GM23338 (cell line): ENCODE measurements around the gene ALCAM. TPM values are rescaled to one million over a fixed set of nuclear protein-coding genes. Genes with fewer than 3 reads are reported as not detected.

ENCODE experiments used
- ATAC-seq: fragments of 200-7000 bp; cut with Tn5 transposase; 3 replicates; pipeline ENCODE4 v1.9.1; 2020
- DNase-seq: peaks from one replicate; pipeline ENCODE4 v3.0.0-alpha.2; 2015; ENCODE audit warnings: low spot score
- H2AFZ ChIP-seq: fragments of 200-600 bp; sonication (generic); 2 replicates; pipeline ENCODE4 v1.8.0; 2016; ENCODE audit warnings: antibody characterized with exemption, mild to moderate bottlenecking, moderate library complexity
- H3F3A ChIP-seq: fragments of 200-600 bp; sonication (generic); replicated peaks from 2 replicates; pipeline ENCODE4 v1.8.0; 2017; ENCODE audit warnings: antibody characterized with exemption, mixed run types, low read depth
- H3K27ac ChIP-seq: fragments of 200-600 bp; sonication (generic); 2 replicates; pipeline ENCODE4 v1.6.1; 2016; ENCODE audit warnings: low read depth
- H3K27me3 ChIP-seq: fragments of 200-600 bp; sonication (generic); 2 replicates; pipeline ENCODE4 v1.8.0; 2016; ENCODE audit warnings: mild to moderate bottlenecking, mixed run types, moderate library complexity; ENCODE audit not compliant: insufficient read depth
- H3K36me3 ChIP-seq: fragments of 200-600 bp; sonication (generic); 2 replicates; pipeline ENCODE4 v1.8.0; 2016; ENCODE audit warnings: mild to moderate bottlenecking; ENCODE audit not compliant: insufficient read depth
- H3K4me1 ChIP-seq: fragments of 200-600 bp; sonication (generic); 2 replicates; pipeline ENCODE4 v1.8.0; 2016; ENCODE audit warnings: mild to moderate bottlenecking, moderate library complexity; ENCODE audit not compliant: insufficient read depth
- H3K4me2 ChIP-seq: fragments of 200-600 bp; sonication (generic); 2 replicates; pipeline ENCODE4 v1.7.1; 2017; ENCODE audit warnings: mixed run types
- H3K4me3 ChIP-seq: fragments of 200-600 bp; sonication (generic); 2 replicates; pipeline ENCODE4 v1.6.1; 2016; ENCODE audit warnings: mixed run types
- H3K79me2 ChIP-seq: fragments of 200-600 bp; sonication (generic); replicated peaks from 2 replicates; pipeline ENCODE4 v1.8.0; 2017; ENCODE audit warnings: mild to moderate bottlenecking; ENCODE audit not compliant: insufficient read depth
- H3K9me2 ChIP-seq: fragments of 200-600 bp; sonication (generic); 2 replicates; pipeline ENCODE4 v1.8.0; 2017; ENCODE audit not compliant: insufficient read depth
- H4K20me1 ChIP-seq: fragments of 200-600 bp; sonication (generic); replicated peaks from 2 replicates; pipeline ENCODE4 v1.8.0; 2017; ENCODE audit warnings: mild to moderate bottlenecking; ENCODE audit not compliant: insufficient read depth
- H3K27ac Mint-ChIP-seq: 2 replicates; pipeline ENCODE4 v1.8.0; 2020; ENCODE audit warnings: inconsistent platforms, mild to moderate bottlenecking, moderate library complexity, mixed read lengths
- H3K27me3 Mint-ChIP-seq: 3 replicates; pipeline ENCODE4 v1.8.0; 2022; ENCODE audit warnings: low read depth, mild to moderate bottlenecking, moderate library complexity, mixed read lengths, inconsistent platforms; ENCODE audit not compliant: insufficient read depth, poor library complexity
- H3K36me3 Mint-ChIP-seq: 3 replicates; pipeline ENCODE4 v1.8.0; 2021; ENCODE audit warnings: low read depth, mild to moderate bottlenecking, inconsistent platforms, moderate library complexity, mixed read lengths
- H3K4me1 Mint-ChIP-seq: 3 replicates; pipeline ENCODE4 v1.8.0; 2020; ENCODE audit warnings: mild to moderate bottlenecking, inconsistent platforms, mixed read lengths
- H3K4me3 Mint-ChIP-seq: 3 replicates; pipeline ENCODE4 v1.8.0; 2021; ENCODE audit warnings: moderate library complexity, mild to moderate bottlenecking, inconsistent platforms, mixed read lengths
- H3K9me3 Mint-ChIP-seq: 3 replicates; pipeline ENCODE4 v1.8.0; 2020; ENCODE audit warnings: moderate library complexity, mild to moderate bottlenecking, inconsistent platforms, mixed read lengths
- CTCF ChIP-seq, 2 experiments: fragments of 200-600 bp in 1 of 2; sonication (generic) in 1 of 2; conservative IDR thresholded peaks; 2 replicates each; pipeline versions ENCODE4 v1.5.1 to v1.6.1; 2016 to 2017; ENCODE audit warnings: antibody characterized with exemption in 2 of 2, low read depth in 2 of 2, mild to moderate bottlenecking in 2 of 2, moderate library complexity in 1 of 2
- EZH2 ChIP-seq: fragments of 200-600 bp; sonication (generic); IDR thresholded peaks from one replicate; pipeline ENCODE4 v1.8.0; 2017; ENCODE audit warnings: antibody characterized with exemption, mild to moderate bottlenecking, low read depth; ENCODE audit not compliant: unreplicated experiment
- EZH2phosphoT487 ChIP-seq: fragments of 200-600 bp; sonication (generic); IDR thresholded peaks from one replicate; pipeline ENCODE4 v1.8.1; 2018; ENCODE audit warnings: antibody characterized with exemption; ENCODE audit not compliant: unreplicated experiment
- JUNB ChIP-seq: IDR thresholded peaks from one replicate; pipeline ENCODE4 v1.6.1; 2016; ENCODE audit warnings: antibody characterized with exemption; ENCODE audit not compliant: unreplicated experiment
- POLR2AphosphoS5 ChIP-seq: IDR thresholded peaks from 2 replicates; pipeline ENCODE4 v1.6.1; 2016; ENCODE audit warnings: antibody characterized with exemption, low read depth
- REST ChIP-seq: IDR thresholded peaks from one replicate; pipeline ENCODE4 v1.6.1; 2018; ENCODE audit warnings: antibody characterized with exemption; ENCODE audit not compliant: unreplicated experiment
- STAT1 ChIP-seq: IDR thresholded peaks from one replicate; pipeline ENCODE4 v1.6.1; 2016; ENCODE audit warnings: antibody characterized with exemption; ENCODE audit not compliant: unreplicated experiment
- ZNF114 ChIP-seq: fragments of 250-450 bp; sonication (Bioruptor Pico); IDR thresholded peaks from 2 replicates; pipeline ENCODE4 v1.5.0; 2020; ENCODE audit warnings: mild to moderate bottlenecking, moderate library complexity
- ZNF331 ChIP-seq: fragments of 250-450 bp; sonication (Bioruptor Pico); IDR thresholded peaks from 2 replicates; pipeline ENCODE4 v1.5.0; 2020; ENCODE audit warnings: low read depth, mild to moderate bottlenecking, moderate library complexity
- polyA plus RNA-seq: library from polyadenylated mRNA; unstranded; fragments of >200 nt; fragmentation: Nextera tagmentation; extraction: Ambion mirVana; gene quantifications from 2 replicates; pipeline ENCODE4 v1.2.1, GENCODE V29; 2016
- total RNA-seq: library from RNA; depleted of rRNA; stranded (reverse); fragments of >200 nt; shearing (Covaris generic); gene quantifications from 2 replicates; pipeline ENCODE4 v1.2.3, GENCODE V29; 2014
- TF ChIP-seq, protein P1 (sequence below): IDR thresholded peaks from 2 replicates; pipeline ENCODE4 v1.6.1; 2016; ENCODE audit warnings: antibody characterized with exemption

The ALCAM gene
- total and polyA plus RNA-seq, 2 experiments from 2014 or later = 11.3 to 36.0 TPM

- no peak for TF ChIP-seq REST
- TF ChIP-seq POLR2AphosphoS5 = no peak
- TF ChIP-seq EZH2 = no peak
These were observed 51.0 kb downstream of the ALCAM start (continued) for GRCh38 chr3:105417525-105418289.

DNA sequence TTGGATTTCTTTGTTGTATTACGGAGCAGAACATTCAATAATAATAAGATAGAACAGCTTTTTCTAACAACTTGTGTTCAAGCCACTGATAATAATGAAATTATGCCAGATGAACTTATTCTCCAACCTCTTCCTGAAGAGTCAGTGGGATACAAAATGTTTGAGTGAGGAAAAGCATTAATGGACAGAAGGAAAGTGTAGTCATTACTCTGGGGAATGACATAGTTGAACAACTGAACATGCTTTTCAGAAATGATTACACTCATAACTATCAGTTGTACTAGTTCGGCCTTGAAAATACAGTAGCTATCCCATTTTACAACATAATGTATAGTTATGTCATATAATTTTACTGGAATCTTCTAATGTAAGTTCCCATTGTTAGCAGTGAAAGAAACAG, 55.9 kb downstream of the ALCAM start:
- Histone ChIP-seq H3K9me2 (no peaks in the 10 kb centered on the region), H3K4me1 (peaks cover 8% of the 10 kb centered on the region; the same call in 1 of the 2 replicates), H3F3A (no peaks in the 10 kb centered on the region), H3K36me3 (no peaks in the 10 kb centered on the region), H3K27me3 (no peaks in the 10 kb centered on the region), H2AFZ (no peak overlapping the region), H3K27ac (no peak overlapping the region), H4K20me1 (no peaks in the 10 kb centered on the region), H3K79me2 (no peaks in the 10 kb centered on the region), H3K4me3 (no peak overlapping the region), H3K4me2 (no peak overlapping the region)
- Mint-ChIP-seq H3K9me3 (no peaks in the 10 kb centered on the region), H3K36me3 (no peaks in the 10 kb centered on the region), H3K4me3 (no peak overlapping the region), H3K27me3 (no peaks in the 10 kb centered on the region), H3K27ac (no peak overlapping the region), H3K4me1 (peaks cover 18% of the 10 kb centered on the region)
- DNase-seq (no peak), ATAC-seq (no peak)
- TF ChIP-seq ZNF331 (CRISPR knock-in tag) (no peak), POLR2AphosphoS5 (no peak), CTCF (conservative IDR thresholded peaks at IDR 0.05; ENCODE audit: low read depth in 2 of 2) (no peak), EZH2 (no peak), ZNF114 (no peak), JUNB (no peak), REST (no peak), EZH2phosphoT487 (no peak), STAT1 (no peak)
- TF ChIP-seq, protein P1, sequence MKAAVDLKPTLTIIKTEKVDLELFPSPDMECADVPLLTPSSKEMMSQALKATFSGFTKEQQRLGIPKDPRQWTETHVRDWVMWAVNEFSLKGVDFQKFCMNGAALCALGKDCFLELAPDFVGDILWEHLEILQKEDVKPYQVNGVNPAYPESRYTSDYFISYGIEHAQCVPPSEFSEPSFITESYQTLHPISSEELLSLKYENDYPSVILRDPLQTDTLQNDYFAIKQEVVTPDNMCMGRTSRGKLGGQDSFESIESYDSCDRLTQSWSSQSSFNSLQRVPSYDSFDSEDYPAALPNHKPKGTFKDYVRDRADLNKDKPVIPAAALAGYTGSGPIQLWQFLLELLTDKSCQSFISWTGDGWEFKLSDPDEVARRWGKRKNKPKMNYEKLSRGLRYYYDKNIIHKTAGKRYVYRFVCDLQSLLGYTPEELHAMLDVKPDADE = no peak
